WTC11 (cell line): ENCODE data around the gene CNOT3. TPM values are rescaled to one million over a fixed set of nuclear protein-coding genes. Genes with fewer than 3 reads are reported as not detected.

Source experiments
- CBFB ChIP-seq: sonication (generic); formaldehyde crosslinking; IDR thresholded peaks from 2 replicates; pipeline ENCODE4 v1.8.1; 2022; ENCODE audit warnings: mild to moderate bottlenecking, low read depth, missing genetic modification reagents
- CREM ChIP-seq: sonication (generic); formaldehyde crosslinking; IDR thresholded peaks from 2 replicates; pipeline ENCODE4 v1.8.1; 2022; ENCODE audit warnings: mild to moderate bottlenecking, missing genetic modification reagents, moderate library complexity
- ESRRA ChIP-seq: sonication (generic); formaldehyde crosslinking; IDR thresholded peaks from 2 replicates; pipeline ENCODE4 v1.8.1; 2022; ENCODE audit warnings: mild to moderate bottlenecking, missing genetic modification reagents, borderline replicate concordance
- ETV6 ChIP-seq: sonication (generic); formaldehyde crosslinking; IDR thresholded peaks from 2 replicates; pipeline ENCODE4 v1.8.1; 2022; ENCODE audit warnings: mild to moderate bottlenecking, missing genetic modification reagents
- FOXP1 ChIP-seq: sonication (generic); formaldehyde crosslinking; IDR thresholded peaks from 2 replicates; pipeline ENCODE4 v1.8.0; 2022; ENCODE audit warnings: missing genetic modification reagents, mild to moderate bottlenecking, moderate library complexity, borderline replicate concordance
- IRF2 ChIP-seq: sonication (generic); formaldehyde crosslinking; IDR thresholded peaks from 2 replicates; pipeline ENCODE4 v1.8.0; 2022; ENCODE audit warnings: low read depth, missing genetic modification reagents, borderline replicate concordance
- MYBL2 ChIP-seq: sonication (generic); formaldehyde crosslinking; IDR thresholded peaks from 2 replicates; pipeline ENCODE4 v1.8.1; 2023; ENCODE audit warnings: mild to moderate bottlenecking, moderate library complexity, missing genetic modification reagents
- NR2C2 ChIP-seq: sonication (generic); formaldehyde crosslinking; IDR thresholded peaks from 2 replicates; pipeline ENCODE4 v1.8.0; 2022; ENCODE audit warnings: mild to moderate bottlenecking, missing genetic modification reagents
- SMAD3 ChIP-seq: sonication (generic); formaldehyde crosslinking; IDR thresholded peaks from 2 replicates; pipeline ENCODE4 v1.8.0; 2022; ENCODE audit warnings: missing genetic modification reagents, mild to moderate bottlenecking, borderline replicate concordance
- SMAD4 ChIP-seq: sonication (generic); formaldehyde crosslinking; IDR thresholded peaks from 2 replicates; pipeline ENCODE4 v1.8.0; 2022; ENCODE audit warnings: mild to moderate bottlenecking, missing genetic modification reagents
- SOX15 ChIP-seq: fragments of 250-450 bp; sonication (Bioruptor Pico); IDR thresholded peaks from 2 replicates; pipeline ENCODE4 v1.9.0; 2021; ENCODE audit warnings: mild to moderate bottlenecking
- TEAD4 ChIP-seq: sonication (generic); formaldehyde crosslinking; IDR thresholded peaks from 2 replicates; pipeline ENCODE4 v1.8.0; 2022; ENCODE audit warnings: mild to moderate bottlenecking, missing genetic modification reagents
- TP53 ChIP-seq: sonication (generic); formaldehyde crosslinking; IDR thresholded peaks from 2 replicates; pipeline ENCODE4 v1.8.1; 2023; ENCODE audit warnings: mild to moderate bottlenecking, missing genetic modification reagents
- ZNF317 ChIP-seq: sonication (generic); formaldehyde crosslinking; IDR thresholded peaks from 2 replicates; pipeline ENCODE4 v1.8.1; 2023; ENCODE audit warnings: low read depth, mild to moderate bottlenecking, moderate library complexity, missing genetic modification reagents, borderline replicate concordance
- ZNF396 ChIP-seq: fragments of 250-450 bp; sonication (Bioruptor Pico); IDR thresholded peaks from 2 replicates; pipeline ENCODE4 v1.8.0; 2021; ENCODE audit warnings: mild to moderate bottlenecking, moderate library complexity, borderline replicate concordance
- ZNF532 ChIP-seq: fragments of 250-450 bp; sonication (Bioruptor Pico); IDR thresholded peaks from 2 replicates; pipeline ENCODE4 v1.9.0; 2021; ENCODE audit warnings: mild to moderate bottlenecking, borderline replicate concordance
- total RNA-seq: library from RNA; stranded (reverse); gene quantifications from 3 replicates; pipeline ENCODE4 v1.2.3, GENCODE V29; 2021
- TF ChIP-seq, protein P1 (sequence below): sonication (generic); formaldehyde crosslinking; IDR thresholded peaks from 2 replicates; pipeline ENCODE4 v1.8.1; 2022; ENCODE audit warnings: missing genetic modification reagents, borderline replicate concordance
- TF ChIP-seq, protein P2 (sequence below): sonication (generic); formaldehyde crosslinking; IDR thresholded peaks from 2 replicates; pipeline ENCODE4 v1.8.0; 2022; ENCODE audit warnings: mild to moderate bottlenecking, missing genetic modification reagents
- TF ChIP-seq, protein P3 (sequence below): sonication (generic); formaldehyde crosslinking; IDR thresholded peaks from 2 replicates; pipeline ENCODE4 v1.8.0; 2023; ENCODE audit warnings: mild to moderate bottlenecking, missing genetic modification reagents
- TF ChIP-seq, protein P4 (sequence below): sonication (generic); formaldehyde crosslinking; IDR thresholded peaks from 2 replicates; pipeline ENCODE4 v1.8.1; 2022; ENCODE audit warnings: mild to moderate bottlenecking, moderate library complexity, missing genetic modification reagents
- TF ChIP-seq, protein P5 (sequence below): sonication (generic); formaldehyde crosslinking; conservative IDR thresholded peaks from 2 replicates; pipeline ENCODE4 v1.8.1; 2022; ENCODE audit warnings: mild to moderate bottlenecking, missing genetic modification reagents

Gene CNOT3
- total RNA-seq, 1 experiment from 2014 or later = 93.3 TPM

DNA sequence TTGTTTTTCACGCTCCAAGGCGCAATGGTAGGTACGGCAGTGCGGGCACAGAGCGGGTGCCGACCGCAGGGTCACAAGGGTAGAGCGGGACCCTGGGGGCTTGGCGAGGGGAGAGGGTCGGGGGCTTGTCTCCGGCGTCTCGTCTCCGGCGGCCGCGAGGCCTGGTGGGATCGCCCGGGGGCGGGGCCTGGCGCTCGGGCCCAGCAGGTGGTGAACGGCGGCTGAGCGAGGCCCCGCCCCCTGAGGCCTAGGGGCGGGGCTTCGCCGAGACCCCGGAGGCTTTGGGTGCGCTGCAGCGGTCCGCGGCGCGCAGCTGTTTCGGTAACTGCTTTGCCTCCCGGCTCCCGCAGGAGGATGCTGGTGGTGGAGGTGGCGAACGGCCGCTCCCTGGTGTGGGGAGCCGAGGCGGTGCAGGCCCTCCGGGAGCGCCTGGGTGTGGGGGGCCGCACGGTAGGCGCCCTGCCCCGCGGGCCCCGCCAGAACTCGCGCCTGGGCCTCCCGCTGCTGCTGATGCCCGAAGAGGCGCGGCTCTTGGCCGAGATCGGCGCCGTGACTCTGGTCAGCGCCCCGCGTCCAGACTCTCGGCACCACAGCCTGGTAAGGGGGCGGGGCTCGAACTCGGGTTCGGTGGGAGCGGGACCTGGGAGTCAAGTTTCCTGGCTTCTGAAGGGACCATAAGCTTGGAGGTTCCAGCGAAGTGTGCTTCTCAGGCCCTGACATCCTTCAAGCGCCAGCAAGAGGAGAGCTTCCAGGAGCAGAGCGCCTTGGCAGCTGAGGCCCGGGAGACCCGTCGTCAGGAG lies 53.6 kb downstream of the CNOT3 start, which contains the start of gene TSEN34 (continued):
- TF ChIP-seq, protein P1, sequence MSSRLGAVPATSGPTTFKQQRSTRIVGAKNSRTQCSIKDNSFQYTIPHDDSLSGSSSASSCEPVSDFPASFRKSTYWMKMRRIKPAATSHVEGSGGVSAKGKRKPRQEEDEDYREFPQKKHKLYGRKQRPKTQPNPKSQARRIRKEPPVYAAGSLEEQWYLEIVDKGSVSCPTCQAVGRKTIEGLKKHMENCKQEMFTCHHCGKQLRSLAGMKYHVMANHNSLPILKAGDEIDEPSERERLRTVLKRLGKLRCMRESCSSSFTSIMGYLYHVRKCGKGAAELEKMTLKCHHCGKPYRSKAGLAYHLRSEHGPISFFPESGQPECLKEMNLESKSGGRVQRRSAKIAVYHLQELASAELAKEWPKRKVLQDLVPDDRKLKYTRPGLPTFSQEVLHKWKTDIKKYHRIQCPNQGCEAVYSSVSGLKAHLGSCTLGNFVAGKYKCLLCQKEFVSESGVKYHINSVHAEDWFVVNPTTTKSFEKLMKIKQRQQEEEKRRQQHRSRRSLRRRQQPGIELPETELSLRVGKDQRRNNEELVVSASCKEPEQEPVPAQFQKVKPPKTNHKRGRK (CRISPR knock-in tag) = no peak
- no peak for TF ChIP-seq TEAD4 (CRISPR knock-in tag)
- TF ChIP-seq, protein P2, sequence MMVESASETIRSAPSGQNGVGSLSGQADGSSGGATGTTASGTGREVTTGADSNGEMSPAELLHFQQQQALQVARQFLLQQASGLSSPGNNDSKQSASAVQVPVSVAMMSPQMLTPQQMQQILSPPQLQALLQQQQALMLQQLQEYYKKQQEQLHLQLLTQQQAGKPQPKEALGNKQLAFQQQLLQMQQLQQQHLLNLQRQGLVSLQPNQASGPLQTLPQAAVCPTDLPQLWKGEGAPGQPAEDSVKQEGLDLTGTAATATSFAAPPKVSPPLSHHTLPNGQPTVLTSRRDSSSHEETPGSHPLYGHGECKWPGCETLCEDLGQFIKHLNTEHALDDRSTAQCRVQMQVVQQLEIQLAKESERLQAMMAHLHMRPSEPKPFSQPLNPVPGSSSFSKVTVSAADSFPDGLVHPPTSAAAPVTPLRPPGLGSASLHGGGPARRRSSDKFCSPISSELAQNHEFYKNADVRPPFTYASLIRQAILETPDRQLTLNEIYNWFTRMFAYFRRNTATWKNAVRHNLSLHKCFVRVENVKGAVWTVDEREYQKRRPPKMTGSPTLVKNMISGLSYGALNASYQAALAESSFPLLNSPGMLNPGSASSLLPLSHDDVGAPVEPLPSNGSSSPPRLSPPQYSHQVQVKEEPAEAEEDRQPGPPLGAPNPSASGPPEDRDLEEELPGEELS = peak; percentile 9; the same call in 1 of the 2 replicates
- no peak for TF ChIP-seq SMAD3 (CRISPR knock-in tag)
- peak; percentile 41; the same call in 1 of the 2 replicates for TF ChIP-seq CREM (CRISPR knock-in tag)
- no peak for TF ChIP-seq SOX15
- no peak for TF ChIP-seq ZNF532 (CRISPR knock-in tag)
- no peak for TF ChIP-seq NR2C2 (CRISPR knock-in tag)
- TF ChIP-seq, protein P3, sequence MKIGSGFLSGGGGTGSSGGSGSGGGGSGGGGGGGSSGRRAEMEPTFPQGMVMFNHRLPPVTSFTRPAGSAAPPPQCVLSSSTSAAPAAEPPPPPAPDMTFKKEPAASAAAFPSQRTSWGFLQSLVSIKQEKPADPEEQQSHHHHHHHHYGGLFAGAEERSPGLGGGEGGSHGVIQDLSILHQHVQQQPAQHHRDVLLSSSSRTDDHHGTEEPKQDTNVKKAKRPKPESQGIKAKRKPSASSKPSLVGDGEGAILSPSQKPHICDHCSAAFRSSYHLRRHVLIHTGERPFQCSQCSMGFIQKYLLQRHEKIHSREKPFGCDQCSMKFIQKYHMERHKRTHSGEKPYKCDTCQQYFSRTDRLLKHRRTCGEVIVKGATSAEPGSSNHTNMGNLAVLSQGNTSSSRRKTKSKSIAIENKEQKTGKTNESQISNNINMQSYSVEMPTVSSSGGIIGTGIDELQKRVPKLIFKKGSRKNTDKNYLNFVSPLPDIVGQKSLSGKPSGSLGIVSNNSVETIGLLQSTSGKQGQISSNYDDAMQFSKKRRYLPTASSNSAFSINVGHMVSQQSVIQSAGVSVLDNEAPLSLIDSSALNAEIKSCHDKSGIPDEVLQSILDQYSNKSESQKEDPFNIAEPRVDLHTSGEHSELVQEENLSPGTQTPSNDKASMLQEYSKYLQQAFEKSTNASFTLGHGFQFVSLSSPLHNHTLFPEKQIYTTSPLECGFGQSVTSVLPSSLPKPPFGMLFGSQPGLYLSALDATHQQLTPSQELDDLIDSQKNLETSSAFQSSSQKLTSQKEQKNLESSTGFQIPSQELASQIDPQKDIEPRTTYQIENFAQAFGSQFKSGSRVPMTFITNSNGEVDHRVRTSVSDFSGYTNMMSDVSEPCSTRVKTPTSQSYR = 0 out of 2 replicates have a peak, but pooled peaks have one; percentile 3
- TF ChIP-seq IRF2 = 0 out of 2 replicates have a peak, but pooled peaks have one; percentile 16
- TF ChIP-seq ZNF317 (CRISPR knock-in tag) = no peak; the same call in 1 of the 2 replicates
- no peak; the same call in 1 of the 2 replicates for TF ChIP-seq ETV6
- peak; percentile 59; the same call in 1 of the 2 replicates for TF ChIP-seq MYBL2
- 0 out of 2 replicates have a peak, but pooled peaks have one; percentile 35 for TF ChIP-seq ESRRA (CRISPR knock-in tag)
- TF ChIP-seq, protein P4, sequence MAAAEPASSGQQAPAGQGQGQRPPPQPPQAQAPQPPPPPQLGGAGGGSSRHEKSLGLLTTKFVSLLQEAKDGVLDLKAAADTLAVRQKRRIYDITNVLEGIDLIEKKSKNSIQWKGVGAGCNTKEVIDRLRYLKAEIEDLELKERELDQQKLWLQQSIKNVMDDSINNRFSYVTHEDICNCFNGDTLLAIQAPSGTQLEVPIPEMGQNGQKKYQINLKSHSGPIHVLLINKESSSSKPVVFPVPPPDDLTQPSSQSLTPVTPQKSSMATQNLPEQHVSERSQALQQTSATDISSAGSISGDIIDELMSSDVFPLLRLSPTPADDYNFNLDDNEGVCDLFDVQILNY = peak; percentile 71; the same call in 1 of the 2 replicates
- no peak for TF ChIP-seq SMAD4 (CRISPR knock-in tag)
- TF ChIP-seq FOXP1 (CRISPR knock-in tag) = peak; percentile 85
- TF ChIP-seq, protein P5, sequence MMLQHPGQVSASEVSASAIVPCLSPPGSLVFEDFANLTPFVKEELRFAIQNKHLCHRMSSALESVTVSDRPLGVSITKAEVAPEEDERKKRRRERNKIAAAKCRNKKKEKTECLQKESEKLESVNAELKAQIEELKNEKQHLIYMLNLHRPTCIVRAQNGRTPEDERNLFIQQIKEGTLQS = no peak
- no peak for TF ChIP-seq ZNF396 (CRISPR knock-in tag)
- TF ChIP-seq TP53 (CRISPR knock-in tag) = no peak
- TF ChIP-seq CBFB (CRISPR knock-in tag) = 0 out of 2 replicates have a peak, but pooled peaks have one; percentile 72
